ENCODE data around the gene SH3BP1. TPM values are rescaled to one million over a fixed set of nuclear protein-coding genes. Genes with fewer than 3 reads are reported as not detected.

Gene SH3BP1
- total RNA-seq, 6 experiments from 2014 or later = 1.6 to 4.8 (median 2.8) TPM

- peak in 3 of 4 donors; percentile 0 to 4 (median 4) for ATAC-seq
- H3K27ac ChIP-seq = no peak overlapping the region
- intact Hi-C loops (cut with DNase I) = no loop called here
- no peaks in the 10 kb centered on the region for H3K36me3 ChIP-seq
- H3K4me1 ChIP-seq = peaks cover 0 to 23% (median 9%) of the 10 kb centered on the region in 4 donors
- DNase-seq = peak in 1 of 3 donors; percentile 43
- TF ChIP-seq POLR2A (IDR thresholded peaks at IDR 0.05) (no peak), CTCF (IDR thresholded peaks at IDR 0.05) (no peak)
- 42% methylated on average over 7 of the region's 11 CpGs for WGBS (ENCODE audit: insufficient coverage, low coverage, low lambda C conversion rate, missing lambda C conversion rate)
- no peaks in the 10 kb centered on the region for H3K9me3 ChIP-seq
- no peaks in the 10 kb centered on the region for H3K27me3 ChIP-seq
- peak overlapping the region in 2 of 3 donors; percentile 41 to 49 for H3K4me3 ChIP-seq
Observed at GRCh38 chr22:37638391-37639069, 939 bp upstream of the SH3BP1 start.

- WGBS (ENCODE audit: insufficient coverage, low coverage, low lambda C conversion rate, missing lambda C conversion rate) = 22% methylated on average over 9 of the region's 27 CpGs
- intact Hi-C loops (cut with DNase I) = loop anchor here (5.0 to 10.0 kb wide), 2 partner anchors 42 to 85 kb away; no protein-coding TSS in a partner anchor
- TF ChIP-seq POLR2A (IDR thresholded peaks at IDR 0.05) (no peak), CTCF (IDR thresholded peaks at IDR 0.05) (no peak)
Observed at GRCh38 chr22:37639771-37640590, 512 bp downstream of the SH3BP1 start.

GRCh38 chr22:37640591-37641560 is 1.4 kb downstream of the SH3BP1 start:
- ATAC-seq (no peak), DNase-seq (peak in 1 of 3 donors; percentile 22)
- peak overlapping the region in 1 of 3 donors; percentile 38 for H3K27ac ChIP-seq
- peaks cover 0 to 10% (median 0%) of the 10 kb centered on the region in 4 donors for H3K4me1 ChIP-seq
- intact Hi-C loops (cut with DNase I) = loop anchor here (5.0 to 10.0 kb wide), 2 partner anchors 41 to 84 kb away; no protein-coding TSS in a partner anchor
- no peaks in the 10 kb centered on the region for H3K27me3 ChIP-seq
- H3K36me3 ChIP-seq = no peaks in the 10 kb centered on the region
- 20% methylated on average over 2 of the region's 24 CpGs for WGBS (ENCODE audit: insufficient coverage, low coverage, low lambda C conversion rate, missing lambda C conversion rate)
- H3K4me3 ChIP-seq = peak overlapping the region; percentile 38 to 49 (median 41)
- TF ChIP-seq POLR2A (IDR thresholded peaks at IDR 0.05) (no peak), CTCF (IDR thresholded peaks at IDR 0.05) (no peak)
- no peaks in the 10 kb centered on the region for H3K9me3 ChIP-seq

More at GRCh38 chr22:37639771-37640590, 512 bp downstream of the SH3BP1 start:
- no peaks in the 10 kb centered on the region for H3K36me3 ChIP-seq
- peak overlapping the region; percentile 31 to 38 (median 33) for H3K27ac ChIP-seq
- peak in 1 of 4 donors; percentile 25 for ATAC-seq
- no peaks in the 10 kb centered on the region for H3K9me3 ChIP-seq
- peak in 2 of 3 donors; percentile 35 to 46 for DNase-seq
- H3K4me3 ChIP-seq = peak overlapping the region; percentile 38 to 49 (median 41)
- H3K27me3 ChIP-seq = no peaks in the 10 kb centered on the region
- H3K4me1 ChIP-seq = peaks cover 0 to 10% (median 0%) of the 10 kb centered on the region in 4 donors

GRCh38 chr22:37641561-37641949 is 2.1 kb downstream of the SH3BP1 start:
- DNase-seq (no peak), ATAC-seq (no peak)
- H3K4me1 ChIP-seq = peaks cover 0 to 10% (median 0%) of the 10 kb centered on the region in 4 donors
- WGBS (ENCODE audit: insufficient coverage, low coverage, low lambda C conversion rate, missing lambda C conversion rate) = 80% methylated on average over 3 of the region's 5 CpGs
- TF ChIP-seq CTCF (IDR thresholded peaks at IDR 0.05) (no peak), POLR2A (IDR thresholded peaks at IDR 0.05) (no peak)
- H3K27me3 ChIP-seq = no peaks in the 10 kb centered on the region
- H3K4me3 ChIP-seq = no peak overlapping the region
- H3K27ac ChIP-seq = no peak overlapping the region
- intact Hi-C loops (cut with DNase I) = loop anchor here (5.0 to 10.0 kb wide), 2 partner anchors 41 to 83 kb away; no protein-coding TSS in a partner anchor
- no peaks in the 10 kb centered on the region for H3K9me3 ChIP-seq
- no peaks in the 10 kb centered on the region for H3K36me3 ChIP-seq

Data from right lobe of liver (tissue), 6 donors.